ENCODE data around the gene FGF21.

The FGF21 gene

DNA sequence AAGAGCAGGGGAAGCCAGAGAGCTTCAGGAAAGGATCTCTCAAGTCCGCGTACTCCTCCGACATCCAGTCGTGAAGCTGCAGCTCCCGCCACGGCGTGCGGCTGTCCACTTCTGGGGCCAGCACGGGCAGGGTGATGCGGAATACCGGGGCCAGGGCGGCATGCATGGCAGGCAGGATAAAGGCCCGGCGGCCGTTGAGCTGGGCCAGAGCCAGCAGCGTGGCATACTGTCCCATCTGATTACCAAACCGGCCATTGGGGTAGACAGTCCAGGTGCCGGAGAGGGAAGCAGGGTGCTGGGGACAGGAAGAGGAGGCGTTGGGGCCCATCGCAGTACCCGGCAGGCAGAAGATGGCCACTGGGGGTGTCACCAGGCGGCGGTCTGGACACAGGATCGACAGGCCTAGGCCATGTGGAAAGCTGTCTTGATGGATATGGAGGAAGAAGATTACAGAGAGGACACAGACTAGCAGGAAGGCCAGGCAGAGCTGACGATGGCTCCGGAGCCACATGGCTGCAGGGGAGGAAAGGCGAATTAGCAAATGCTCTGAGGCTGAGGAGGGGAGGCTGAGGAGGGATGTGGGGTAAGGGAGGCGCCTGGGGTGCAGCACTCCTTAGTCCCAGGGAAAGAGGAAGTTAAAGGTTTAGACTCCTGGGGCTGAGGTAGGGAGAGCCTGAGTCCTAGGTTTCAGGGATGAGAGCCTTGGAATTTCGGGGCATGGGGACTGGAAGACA, 4.4 kb upstream of the FGF21 start:
- TF ChIP-seq, protein P1, sequence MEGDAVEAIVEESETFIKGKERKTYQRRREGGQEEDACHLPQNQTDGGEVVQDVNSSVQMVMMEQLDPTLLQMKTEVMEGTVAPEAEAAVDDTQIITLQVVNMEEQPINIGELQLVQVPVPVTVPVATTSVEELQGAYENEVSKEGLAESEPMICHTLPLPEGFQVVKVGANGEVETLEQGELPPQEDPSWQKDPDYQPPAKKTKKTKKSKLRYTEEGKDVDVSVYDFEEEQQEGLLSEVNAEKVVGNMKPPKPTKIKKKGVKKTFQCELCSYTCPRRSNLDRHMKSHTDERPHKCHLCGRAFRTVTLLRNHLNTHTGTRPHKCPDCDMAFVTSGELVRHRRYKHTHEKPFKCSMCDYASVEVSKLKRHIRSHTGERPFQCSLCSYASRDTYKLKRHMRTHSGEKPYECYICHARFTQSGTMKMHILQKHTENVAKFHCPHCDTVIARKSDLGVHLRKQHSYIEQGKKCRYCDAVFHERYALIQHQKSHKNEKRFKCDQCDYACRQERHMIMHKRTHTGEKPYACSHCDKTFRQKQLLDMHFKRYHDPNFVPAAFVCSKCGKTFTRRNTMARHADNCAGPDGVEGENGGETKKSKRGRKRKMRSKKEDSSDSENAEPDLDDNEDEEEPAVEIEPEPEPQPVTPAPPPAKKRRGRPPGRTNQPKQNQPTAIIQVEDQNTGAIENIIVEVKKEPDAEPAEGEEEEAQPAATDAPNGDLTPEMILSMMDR (IDR thresholded peaks at IDR 0.05; ENCODE audit: low read depth, low read length), result no peak
- no peak for DNase-seq (ENCODE audit: extremely low read depth, low read depth)

DNA sequence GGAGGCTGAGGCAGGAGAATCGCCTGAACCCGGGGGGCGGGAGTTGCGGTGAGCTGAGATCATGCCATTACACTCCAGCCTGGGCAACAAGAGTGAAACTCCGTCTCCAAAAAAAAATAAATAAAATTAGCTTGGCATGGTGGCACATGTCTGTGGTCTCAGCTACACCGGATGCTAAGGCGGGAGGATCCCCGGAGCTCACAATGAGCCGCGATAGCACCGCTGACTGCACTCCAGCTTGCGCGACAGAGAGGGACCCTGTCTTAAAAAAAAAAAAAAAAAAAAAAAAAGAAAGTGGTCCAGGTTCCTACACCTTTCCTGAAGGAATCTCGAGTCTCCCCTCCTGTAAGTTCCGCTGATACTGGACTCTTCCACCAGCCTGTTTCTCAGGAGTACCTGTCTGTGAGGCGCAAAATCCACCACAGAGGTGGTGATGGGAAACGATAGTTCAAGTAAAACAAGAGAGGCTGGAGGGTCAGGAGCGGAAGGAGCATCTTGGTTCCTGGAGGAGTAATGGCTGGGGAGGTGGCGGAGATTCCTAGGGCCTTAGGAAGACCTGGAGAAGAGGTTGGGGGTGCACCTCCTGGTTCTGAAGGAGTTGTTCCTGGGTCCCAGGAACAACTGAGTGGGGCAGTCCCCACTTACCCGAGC, 3.4 kb upstream of the FGF21 start:
- DNase-seq (ENCODE audit: extremely low read depth, low read depth), result no peak
- TF ChIP-seq, protein P1 (IDR thresholded peaks at IDR 0.05; ENCODE audit: low read depth, low read length), result no peak

DNA sequence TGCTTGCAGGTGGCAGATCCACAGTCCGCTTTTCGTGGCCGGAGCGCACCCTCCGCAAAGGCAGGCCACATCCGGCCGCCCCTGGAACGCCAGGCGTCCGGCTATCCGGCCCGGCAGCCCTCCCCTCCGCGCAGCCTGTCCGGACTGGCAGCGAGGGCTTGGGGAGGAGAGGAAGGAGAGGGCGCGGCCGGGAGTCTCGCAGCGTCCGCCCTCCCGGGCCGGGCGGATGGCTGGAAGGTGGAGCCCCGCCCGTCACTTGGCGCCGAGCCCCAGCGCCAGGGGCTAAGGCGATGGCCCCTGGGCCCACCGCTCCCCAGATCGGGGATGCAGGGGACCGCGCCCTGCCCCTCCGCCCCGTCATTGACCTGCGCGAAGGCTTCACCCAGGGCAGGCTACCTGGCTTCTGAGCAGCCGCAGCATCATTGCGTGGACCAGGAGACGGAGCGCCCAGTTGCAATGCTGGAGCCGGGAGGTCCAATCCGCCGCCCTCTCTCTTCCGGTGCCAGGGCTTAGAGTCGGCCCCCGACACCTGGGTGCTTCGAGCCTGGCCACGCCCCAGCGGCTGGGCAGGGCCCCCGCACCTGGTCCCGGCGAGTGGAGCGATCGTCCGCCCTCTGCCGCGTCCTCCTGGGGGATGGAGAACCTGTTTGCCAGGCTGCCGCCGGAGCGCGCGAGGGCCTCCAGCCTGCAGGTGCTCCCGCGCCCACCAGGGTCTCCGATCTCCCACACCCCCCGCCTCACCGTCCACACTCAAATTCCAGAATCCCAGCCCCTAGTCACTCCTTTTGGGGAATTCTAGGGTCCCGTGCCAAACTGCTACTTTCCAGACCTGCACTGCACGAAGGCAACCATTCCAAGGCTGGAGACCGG, 2.6 kb upstream of the FGF21 start, which contains the start of gene FUT1:
FUT1 (minus strand) TSS at position 146 of the 870 bp plus-strand sequence. CDS start 1,360 bp downstream, outside the sequence.
- TF ChIP-seq, protein P1 (IDR thresholded peaks at IDR 0.05; ENCODE audit: low read depth, low read length), result no peak
- DNase-seq (ENCODE audit: extremely low read depth, low read depth), result no peak

DNA sequence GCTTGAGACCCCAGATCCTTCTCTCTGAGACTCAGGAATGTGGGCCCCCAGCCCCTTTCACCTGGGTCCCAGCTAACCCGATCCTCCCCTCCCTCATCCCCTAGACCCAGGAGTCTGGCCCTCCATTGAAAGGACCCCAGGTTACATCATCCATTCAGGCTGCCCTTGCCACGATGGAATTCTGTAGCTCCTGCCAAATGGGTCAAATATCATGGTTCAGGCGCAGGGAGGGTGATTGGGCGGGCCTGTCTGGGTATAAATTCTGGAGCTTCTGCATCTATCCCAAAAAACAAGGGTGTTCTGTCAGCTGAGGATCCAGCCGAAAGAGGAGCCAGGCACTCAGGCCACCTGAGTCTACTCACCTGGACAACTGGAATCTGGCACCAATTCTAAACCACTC, 463 bp downstream of the FGF21 start:
- DNase-seq (ENCODE audit: extremely low read depth, low read depth), result no peak
- TF ChIP-seq, protein P1 (IDR thresholded peaks at IDR 0.05; ENCODE audit: low read depth, low read length), result no peak

DNA sequence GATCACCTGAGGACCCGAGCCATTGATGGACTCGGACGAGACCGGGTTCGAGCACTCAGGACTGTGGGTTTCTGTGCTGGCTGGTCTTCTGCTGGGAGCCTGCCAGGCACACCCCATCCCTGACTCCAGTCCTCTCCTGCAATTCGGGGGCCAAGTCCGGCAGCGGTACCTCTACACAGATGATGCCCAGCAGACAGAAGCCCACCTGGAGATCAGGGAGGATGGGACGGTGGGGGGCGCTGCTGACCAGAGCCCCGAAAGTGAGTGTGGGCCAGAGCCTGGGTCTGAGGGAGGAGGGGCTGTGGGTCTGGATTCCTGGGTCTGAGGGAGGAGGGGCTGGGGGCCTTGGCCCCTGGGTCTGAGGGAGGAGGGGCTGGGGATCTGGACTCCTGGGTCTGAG, 888 bp downstream of the FGF21 start:
- no peak for DNase-seq (ENCODE audit: extremely low read depth, low read depth)
- TF ChIP-seq, protein P1 (IDR thresholded peaks at IDR 0.05; ENCODE audit: low read depth, low read length), result no peak

DNA sequence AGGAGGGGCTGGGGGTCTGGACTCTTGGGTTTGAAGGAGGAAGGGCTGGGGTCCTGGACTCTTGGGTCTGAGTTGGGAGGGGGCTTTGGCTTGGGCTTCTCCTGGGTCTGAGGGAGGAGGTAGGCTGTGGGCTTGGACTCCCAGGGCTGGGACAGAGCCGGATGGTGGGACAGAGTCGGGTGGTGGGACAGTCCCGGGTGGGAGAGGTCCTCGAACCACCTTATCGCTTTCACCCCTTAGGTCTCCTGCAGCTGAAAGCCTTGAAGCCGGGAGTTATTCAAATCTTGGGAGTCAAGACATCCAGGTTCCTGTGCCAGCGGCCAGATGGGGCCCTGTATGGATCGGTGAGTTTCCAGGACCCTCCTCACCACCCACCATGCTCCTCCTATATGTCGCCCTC, 1.4 kb downstream of the FGF21 start:
- TF ChIP-seq, protein P1 (IDR thresholded peaks at IDR 0.05; ENCODE audit: low read depth, low read length), result no peak
- no peak for DNase-seq (ENCODE audit: extremely low read depth, low read depth)

Measured in AG09319 (cell line).